Activated CD4-positive, alpha-beta T cell treated with anti-CD3 and anti-CD28 coated beads, Interleukin-2, amount 10 ng/mL, durations not matched to agents 7 days and 5 days (primary cell): ENCODE results near the gene SLC35A3. TPM values are rescaled to one million over a fixed set of nuclear protein-coding genes. Genes with fewer than 3 reads are reported as not detected.

Source experiments
- CTCF ChIA-PET: fragments of 350-600 bp; sonication (Branson Sonifier 250); formaldehyde crosslinking; loops from one replicate; lab custom pipeline; 2021; ENCODE audit warnings: antibody characterized with exemption; lab: Charles Lee
- POLR2A ChIA-PET: fragments of 350-600 bp; sonication (Branson Sonifier 250); formaldehyde crosslinking; loops from one replicate; lab custom pipeline; 2021; ENCODE audit warnings: antibody characterized with exemption; lab: Charles Lee
- DNase-seq: peaks from one replicate; pipeline ENCODE4 v3.0.0-alpha.2; 2020
- H3K27ac Mint-ChIP-seq: one replicate; pipeline ENCODE4 v1.8.0; 2021; ENCODE audit warnings: mild to moderate bottlenecking, moderate library complexity, mixed read lengths
- H3K27me3 Mint-ChIP-seq: one replicate; pipeline ENCODE4 v1.8.0; 2021; ENCODE audit warnings: mixed read lengths
- H3K36me3 Mint-ChIP-seq: one replicate; pipeline ENCODE4 v1.8.0; 2021; ENCODE audit warnings: low read depth, mixed read lengths
- H3K4me1 Mint-ChIP-seq: one replicate; pipeline ENCODE4 v1.8.0; 2021; ENCODE audit warnings: mixed read lengths
- H3K4me3 Mint-ChIP-seq: one replicate; pipeline ENCODE4 v1.8.0; 2021; ENCODE audit warnings: mild to moderate bottlenecking, moderate library complexity, mixed read lengths
- H3K9me3 Mint-ChIP-seq: one replicate; pipeline ENCODE4 v1.8.0; 2021; ENCODE audit warnings: mixed read lengths
- total RNA-seq, 2 experiments: library from RNA; stranded (reverse); gene quantifications; one replicate each; pipeline ENCODE4 v1.2.3, GENCODE V29; 2021

SLC35A3 gene
- total RNA-seq, 2 experiments from 2014 or later: 15.9 to 16.9 TPM

DNA sequence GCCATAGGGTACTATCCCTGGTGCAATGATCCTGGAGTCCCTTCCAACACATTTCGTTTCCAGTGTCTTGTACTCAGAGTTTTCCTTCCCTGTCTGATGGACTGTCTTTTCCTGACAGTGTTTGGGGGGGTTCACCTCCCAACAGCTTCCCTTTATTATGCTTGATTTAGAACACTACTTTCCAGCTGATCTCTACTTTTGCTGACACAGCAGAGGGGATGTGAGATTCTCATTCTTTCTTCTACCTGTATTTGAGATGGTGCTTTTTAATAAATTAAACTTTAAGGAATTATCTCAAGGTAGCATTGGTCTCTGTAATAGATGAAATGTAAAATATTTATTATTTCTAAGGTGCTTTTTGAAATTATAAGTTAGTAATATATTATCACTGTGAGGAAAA is 41.0 kb downstream of the SLC35A3 start:
- H3K4me1 Mint-ChIP-seq: no peaks in the 10 kb centered on the region
- no peak overlapping the region for H3K27ac Mint-ChIP-seq
- H3K9me3 Mint-ChIP-seq: peaks cover 4% of the 10 kb centered on the region
- H3K4me3 Mint-ChIP-seq: no peak overlapping the region
- POLR2A ChIA-PET: no interaction called here
- no peak for DNase-seq
- H3K27me3 Mint-ChIP-seq: no peaks in the 10 kb centered on the region
- H3K36me3 Mint-ChIP-seq: peaks cover 5% of the 10 kb centered on the region
- CTCF ChIA-PET: interaction anchor here (0.7 kb wide), 1 partner anchor 120 kb away, joined by 3 read pairs; no protein-coding TSS in a partner anchor

DNA sequence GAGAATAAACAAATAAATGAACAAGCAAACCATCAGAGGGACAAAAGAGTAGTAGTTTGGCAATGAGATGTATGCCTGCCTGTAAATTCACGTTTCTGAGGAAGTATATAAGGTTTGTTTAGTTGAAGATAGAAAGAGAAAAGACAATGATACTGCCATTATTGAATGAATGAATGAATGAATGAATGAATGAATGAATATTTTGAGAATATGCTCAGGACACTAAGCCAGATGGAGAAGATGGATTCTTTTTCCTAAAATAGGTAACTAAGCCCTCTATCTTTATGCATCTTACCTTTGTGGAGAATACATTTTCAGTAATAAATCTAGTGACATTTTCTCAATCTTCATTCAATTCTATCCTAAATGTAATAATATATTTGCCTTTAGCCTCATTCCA is 49.4 kb downstream of the SLC35A3 start:
- POLR2A ChIA-PET: no interaction called here
- Mint-ChIP-seq H3K9me3 (no peaks in the 10 kb centered on the region), H3K27me3 (no peaks in the 10 kb centered on the region), H3K27ac (no peak overlapping the region), H3K4me1 (no peaks in the 10 kb centered on the region), H3K36me3 (no peaks in the 10 kb centered on the region), H3K4me3 (no peak overlapping the region)
- CTCF ChIA-PET: no interaction called here
- no peak for DNase-seq

DNA sequence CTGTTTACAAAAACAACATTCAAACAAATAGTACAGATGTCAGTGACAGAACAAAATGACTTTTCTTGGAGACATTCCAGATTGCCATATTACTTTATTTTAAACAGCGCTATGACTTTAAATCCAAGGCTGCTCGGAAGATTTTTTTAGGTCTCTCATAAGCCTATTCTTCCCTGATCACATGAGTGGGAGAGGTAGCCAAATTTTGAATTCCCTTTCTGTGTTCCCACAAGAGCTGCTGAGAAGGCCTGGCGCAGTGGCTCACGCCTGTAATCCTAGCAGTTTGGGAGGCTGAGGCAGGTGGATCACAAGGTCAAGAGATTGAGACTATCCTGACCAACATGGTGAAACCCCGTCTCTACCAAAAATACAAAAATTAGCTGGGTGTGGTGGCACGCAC is 53.7 kb downstream of the SLC35A3 start:
- H3K9me3 Mint-ChIP-seq: no peaks in the 10 kb centered on the region
- H3K27me3 Mint-ChIP-seq: no peaks in the 10 kb centered on the region
- no peak overlapping the region for H3K27ac Mint-ChIP-seq
- ChIA-PET CTCF (interaction anchor here (1.0 kb wide), 1 partner anchor 51 kb away, joined by 3 read pairs; no protein-coding TSS in a partner anchor), POLR2A (interaction anchor here (0.7 kb wide), 1 partner anchor 159 kb away, joined by 3 read pairs; no protein-coding TSS in a partner anchor)
- DNase-seq: no peak
- H3K4me3 Mint-ChIP-seq: no peak overlapping the region
- no peaks in the 10 kb centered on the region for H3K36me3 Mint-ChIP-seq
- H3K4me1 Mint-ChIP-seq: peaks cover 3% of the 10 kb centered on the region

- Mint-ChIP-seq H3K27ac (no peak overlapping the region), H3K36me3 (peaks cover 2% of the 10 kb centered on the region), H3K4me1 (peaks cover 10% of the 10 kb centered on the region), H3K4me3 (no peak overlapping the region), H3K9me3 (no peaks in the 10 kb centered on the region), H3K27me3 (no peaks in the 10 kb centered on the region)
- POLR2A ChIA-PET: no interaction called here
- CTCF ChIA-PET: no interaction called here
- no peak for DNase-seq
Observed at GRCh38 chr1:100027212-100027611, 57.4 kb downstream of the SLC35A3 start.

DNA sequence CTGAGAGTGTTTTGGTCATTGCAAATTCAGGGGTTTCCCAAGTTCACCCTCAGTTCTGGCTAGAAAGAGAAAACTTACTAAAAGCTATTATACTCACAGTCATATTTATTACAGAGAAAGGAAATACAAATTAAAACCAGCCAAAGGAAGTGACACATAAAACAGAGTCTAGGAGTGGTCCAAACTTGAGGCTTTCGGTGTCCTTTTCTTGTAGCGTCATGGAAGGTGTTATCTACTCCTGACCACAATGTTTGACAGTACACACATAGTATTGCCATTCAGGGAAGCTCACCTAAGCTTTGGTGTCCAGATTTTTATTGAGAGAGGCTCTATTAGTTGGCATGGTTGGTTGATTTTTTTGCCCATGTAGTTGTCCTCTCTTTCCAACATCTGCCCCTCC is 59.0 kb downstream of the SLC35A3 start:
- Mint-ChIP-seq H3K27me3 (no peaks in the 10 kb centered on the region), H3K4me1 (peaks cover 10% of the 10 kb centered on the region), H3K36me3 (peaks cover 2% of the 10 kb centered on the region), H3K27ac (no peak overlapping the region), H3K9me3 (no peaks in the 10 kb centered on the region), H3K4me3 (no peak overlapping the region)
- POLR2A ChIA-PET: no interaction called here
- no peak for DNase-seq
- CTCF ChIA-PET: interaction anchor here (0.6 to 0.9 kb wide), 2 partner anchors 9 to 219 kb away, joined by 3 to 4 read pairs; a partner anchor contains a TSS

GRCh38 chr1:100034470-100034869 is 64.7 kb downstream of the SLC35A3 start:
- Mint-ChIP-seq H3K9me3 (no peaks in the 10 kb centered on the region), H3K4me1 (peaks cover 23% of the 10 kb centered on the region), H3K27me3 (no peaks in the 10 kb centered on the region), H3K36me3 (peaks cover 11% of the 10 kb centered on the region), H3K27ac (no peak overlapping the region), H3K4me3 (no peak overlapping the region)
- ChIA-PET POLR2A (no interaction called here), CTCF (interaction anchor here (1.2 kb wide), 1 partner anchor 239 kb away, joined by 3 read pairs; no protein-coding TSS in a partner anchor)
- DNase-seq: no peak

GRCh38 chr1:100035214-100035613 is 65.4 kb downstream of the SLC35A3 start:
- Mint-ChIP-seq H3K27ac (no peak overlapping the region), H3K27me3 (no peaks in the 10 kb centered on the region)

DNA sequence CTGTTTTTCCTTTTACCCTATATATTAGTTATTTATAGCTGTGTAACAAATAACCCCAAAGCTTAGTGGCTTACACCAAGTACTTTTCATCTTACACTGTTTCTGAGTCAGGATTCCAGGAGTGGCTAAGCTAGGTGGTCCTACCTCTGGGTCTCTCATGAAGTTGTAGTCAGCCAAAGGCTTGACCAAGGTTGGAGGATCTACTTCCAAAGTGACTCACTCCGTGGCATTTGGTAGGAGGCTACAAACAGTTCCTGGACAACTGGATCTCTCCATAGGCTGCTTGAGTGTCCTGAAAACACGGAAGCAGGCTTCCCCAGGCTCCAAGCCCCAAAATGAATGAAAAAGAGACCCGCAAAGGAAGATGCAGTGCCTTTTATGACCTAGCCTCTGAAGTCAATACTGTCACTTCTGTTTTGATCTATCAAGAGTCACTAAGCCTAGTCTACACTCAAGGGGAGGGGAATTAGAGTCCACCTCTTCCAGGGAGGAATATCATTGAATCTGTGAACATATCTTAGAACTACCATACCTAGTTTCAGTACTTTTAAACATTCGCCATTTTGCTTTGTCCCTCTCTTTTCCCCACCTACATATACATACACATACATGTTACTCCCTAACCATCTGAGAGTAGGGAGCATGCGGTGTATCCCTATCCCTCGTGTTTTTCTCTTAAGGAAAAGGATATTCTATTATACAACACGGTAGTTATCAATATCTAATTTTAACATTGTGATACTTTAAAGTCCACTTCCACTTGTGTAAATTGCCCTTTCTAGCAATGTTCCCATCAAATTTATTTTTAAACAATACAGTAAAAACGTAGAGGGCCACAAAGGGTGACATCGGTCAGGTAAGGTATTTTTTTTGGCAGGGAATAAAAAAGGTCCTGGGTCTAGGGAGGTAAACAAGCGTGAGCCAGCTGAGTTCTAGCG is 67.2 kb downstream of the SLC35A3 start:
- ChIA-PET POLR2A (no interaction called here), CTCF (interaction anchor here (0.9 to 1.7 kb wide), 3 partner anchors 12 to 91 kb away, joined by 3 to 4 read pairs (median 3); no protein-coding TSS in a partner anchor)
- H3K9me3 Mint-ChIP-seq: no peaks in the 10 kb centered on the region
- H3K27me3 Mint-ChIP-seq: no peaks in the 10 kb centered on the region
- DNase-seq: no peak
- H3K4me3 Mint-ChIP-seq: peak overlapping the region; percentile 87
- H3K36me3 Mint-ChIP-seq: peaks cover 17% of the 10 kb centered on the region
- peak overlapping the region; percentile 96 for H3K27ac Mint-ChIP-seq
- peaks cover 38% of the 10 kb centered on the region for H3K4me1 Mint-ChIP-seq

More at GRCh38 chr1:100035214-100035613, 65.4 kb downstream of the SLC35A3 start:
- no peak for DNase-seq
- peaks cover 11% of the 10 kb centered on the region for H3K36me3 Mint-ChIP-seq
- H3K4me3 Mint-ChIP-seq: no peak overlapping the region
- CTCF ChIA-PET: interaction anchor here (1.7 kb wide), 1 partner anchor 14 kb away, joined by 4 read pairs; no protein-coding TSS in a partner anchor
- no peaks in the 10 kb centered on the region for H3K9me3 Mint-ChIP-seq
- H3K4me1 Mint-ChIP-seq: peaks cover 27% of the 10 kb centered on the region
- POLR2A ChIA-PET: no interaction called here

- ChIA-PET POLR2A (no interaction called here), CTCF (interaction anchor here (0.9 to 1.2 kb wide), 2 partner anchors 9 to 11 kb away, joined by 3 to 4 read pairs; no protein-coding TSS in a partner anchor)
- peaks cover 17% of the 10 kb centered on the region for H3K36me3 Mint-ChIP-seq
Observed at GRCh38 chr1:100037656-100037926, 67.8 kb downstream of the SLC35A3 start.

DNA sequence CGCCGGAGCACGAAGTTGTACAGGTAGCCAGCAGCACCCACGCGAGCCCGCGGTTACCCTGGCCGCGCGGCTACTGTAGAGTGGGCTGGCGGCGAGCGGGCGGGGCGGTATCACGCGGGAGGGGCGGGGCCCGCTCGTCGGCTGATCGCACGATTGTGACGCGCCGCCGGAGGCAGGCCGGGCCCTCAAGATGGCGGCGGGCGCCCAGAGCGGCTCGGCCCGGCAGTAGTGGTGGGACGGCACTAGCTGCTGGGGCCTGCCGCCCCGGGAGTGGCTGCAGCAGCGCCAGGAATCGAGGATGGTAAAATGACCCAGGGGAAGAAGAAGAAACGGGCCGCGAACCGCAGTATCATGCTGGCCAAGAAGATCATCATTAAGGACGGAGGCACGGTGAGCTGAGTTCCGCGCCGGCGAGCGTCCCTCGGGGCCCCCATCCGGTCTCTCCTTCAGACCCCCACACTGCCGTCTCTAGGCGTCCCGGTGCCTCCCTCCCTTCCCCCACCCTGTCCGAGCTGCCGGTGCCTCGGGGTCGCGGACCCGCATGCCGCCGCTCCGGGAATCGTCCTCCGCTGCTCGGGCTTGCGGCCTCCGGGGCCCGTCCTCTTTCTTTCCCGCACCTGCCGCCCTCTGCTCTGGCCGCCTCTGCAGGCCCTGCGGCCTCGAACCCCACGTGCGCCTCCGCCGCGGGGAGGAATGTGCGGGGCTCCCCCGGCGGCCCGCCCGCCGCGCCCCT is 68.3 kb downstream of the SLC35A3 start:
- peaks cover 48% of the 10 kb centered on the region for H3K4me1 Mint-ChIP-seq

More at GRCh38 chr1:100037656-100037926, 67.8 kb downstream of the SLC35A3 start:
- no peaks in the 10 kb centered on the region for H3K9me3 Mint-ChIP-seq
- H3K4me3 Mint-ChIP-seq: peak overlapping the region; percentile 87
- H3K27ac Mint-ChIP-seq: peak overlapping the region; percentile 96
- H3K27me3 Mint-ChIP-seq: no peaks in the 10 kb centered on the region
- DNase-seq: no peak
- H3K4me1 Mint-ChIP-seq: peaks cover 43% of the 10 kb centered on the region

DNA sequence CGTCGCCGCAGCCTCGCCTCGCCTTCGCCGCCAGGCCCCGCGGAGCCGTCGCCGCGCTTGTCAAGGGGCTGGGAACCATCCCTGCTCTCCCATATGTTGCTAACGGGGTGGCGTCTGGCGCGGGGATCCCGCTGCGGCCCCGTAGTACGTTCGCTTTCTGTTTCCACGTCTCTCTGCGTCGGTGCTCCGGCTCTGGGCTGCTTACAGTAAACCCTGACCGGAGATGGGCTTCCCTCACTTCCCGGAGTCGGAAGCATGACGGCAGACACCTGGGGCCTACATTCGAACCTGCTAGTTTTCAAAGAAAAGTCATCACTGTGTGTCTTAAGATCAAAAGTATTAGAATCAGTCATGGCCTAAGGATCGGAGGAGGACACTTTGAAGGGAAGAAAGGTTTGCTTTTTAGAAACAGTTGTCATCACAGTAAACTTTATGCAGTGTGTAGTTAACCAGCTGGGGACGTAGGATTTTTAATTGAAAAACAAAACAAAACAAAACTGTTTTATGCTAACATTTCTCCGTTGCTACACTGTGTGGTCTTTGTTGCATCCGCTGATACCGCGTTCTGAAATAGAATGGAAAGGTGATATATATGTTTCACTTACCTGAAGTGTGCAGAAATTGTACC is 69.0 kb downstream of the SLC35A3 start:
- no peaks in the 10 kb centered on the region for H3K27me3 Mint-ChIP-seq
- H3K36me3 Mint-ChIP-seq: peaks cover 24% of the 10 kb centered on the region
- H3K27ac Mint-ChIP-seq: peak overlapping the region; percentile 96
- DNase-seq: peak; percentile 84
- CTCF ChIA-PET: interaction anchor here (0.6 to 1.2 kb wide), 2 partner anchors 10 to 200 kb away, joined by 3 to 4 read pairs; no protein-coding TSS in a partner anchor
- POLR2A ChIA-PET: no interaction called here
- H3K4me1 Mint-ChIP-seq: peaks cover 52% of the 10 kb centered on the region
- peak overlapping the region; percentile 87 for H3K4me3 Mint-ChIP-seq
- H3K9me3 Mint-ChIP-seq: no peaks in the 10 kb centered on the region

More for the DNA sequence above, 68.3 kb downstream of the SLC35A3 start:
- CTCF ChIA-PET: interaction anchor here (0.6 to 1.2 kb wide), 4 partner anchors 10 to 200 kb away, joined by 3 to 4 read pairs (median 3); no protein-coding TSS in a partner anchor
- Mint-ChIP-seq H3K36me3 (peaks cover 20% of the 10 kb centered on the region), H3K27ac (peak overlapping the region; percentile 96), H3K27me3 (no peaks in the 10 kb centered on the region), H3K9me3 (no peaks in the 10 kb centered on the region), H3K4me3 (peak overlapping the region; percentile 87)
- peak; percentile 88 for DNase-seq
- POLR2A ChIA-PET: no interaction called here

DNA sequence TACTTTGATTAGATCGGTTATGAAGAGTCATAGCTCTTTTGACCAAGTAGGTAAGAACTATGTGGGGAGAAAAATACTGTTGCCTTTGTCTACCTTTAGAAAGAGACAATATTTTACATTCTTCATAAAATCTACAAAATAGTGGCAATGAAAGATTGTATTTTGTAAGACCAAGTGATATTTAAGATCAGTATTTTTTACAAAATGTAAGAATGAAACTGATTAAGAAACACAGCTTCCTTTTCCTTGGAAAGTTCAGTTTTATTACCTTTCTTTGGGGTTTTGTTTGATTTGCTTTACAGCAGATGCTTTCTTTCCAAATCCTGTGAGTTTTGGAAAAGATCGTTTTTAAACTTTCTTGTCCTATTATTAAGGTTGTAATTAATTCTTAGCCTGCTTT is 69.8 kb downstream of the SLC35A3 start:
- no peak for DNase-seq
- Mint-ChIP-seq H3K36me3 (peaks cover 30% of the 10 kb centered on the region), H3K4me1 (peaks cover 51% of the 10 kb centered on the region), H3K4me3 (peak overlapping the region; percentile 87), H3K9me3 (no peaks in the 10 kb centered on the region), H3K27ac (peak overlapping the region; percentile 96), H3K27me3 (no peaks in the 10 kb centered on the region)
- POLR2A ChIA-PET: no interaction called here
- CTCF ChIA-PET: no interaction called here
